OCI-LY1 (cell line): ENCODE measurements around the gene CCBE1.

Experiments used
- CTCF ChIP-seq: fragments of 200-600 bp; sonication (generic), shearing (Covaris generic); IDR thresholded peaks from 2 replicates; pipeline ENCODE4 v1.5.1; 2017; ENCODE audit warnings: mild to moderate bottlenecking, antibody characterized with exemption, low read length, moderate library complexity, mixed read lengths
- EZH2 ChIP-seq: fragments of 200-600 bp; sonication (generic), shearing (Covaris generic); IDR thresholded peaks from 2 replicates; pipeline ENCODE4 v1.8.0; 2017; ENCODE audit warnings: borderline replicate concordance, mixed run types, mild to moderate bottlenecking, antibody characterized with exemption, low read length, moderate library complexity, mixed read lengths

- TF ChIP-seq CTCF (no peak), EZH2 (no peak)
Measured at GRCh38 chr18:59609654-59610053, 87.6 kb downstream of the CCBE1 start.
